HepG2 (cell line): ENCODE data around the gene ZNF684. TPM values are rescaled to one million over a fixed set of nuclear protein-coding genes. Genes with fewer than 3 reads are reported as not detected.

Source experiments
- AGO1 ChIP-seq: fragments of 200-400 bp; formaldehyde crosslinking; IDR thresholded peaks from 2 replicates; pipeline ENCODE4 v1.6.1; 2017; ENCODE audit warnings: mild to moderate bottlenecking, low read depth, low read length, moderate library complexity; ENCODE audit not compliant: poor library complexity, severe bottlenecking
- AKAP8 ChIP-seq: sonication (generic); formaldehyde crosslinking; IDR thresholded peaks from 2 replicates; pipeline ENCODE4 v1.5.1; 2020; ENCODE audit warnings: mild to moderate bottlenecking, missing genetic modification reagents
- ASH2L ChIP-seq: fragments of 300-600, 200-600 bp; sonication (generic); IDR thresholded peaks from 2 replicates; pipeline ENCODE4 v1.7.0; 2017; ENCODE audit warnings: low read depth, mild to moderate bottlenecking, moderate library complexity, mixed read lengths, low read length; ENCODE audit not compliant: insufficient read length
- ETS1 ChIP-seq: sonication (generic); formaldehyde crosslinking; IDR thresholded peaks from 2 replicates; pipeline ENCODE4 v1.4.0; 2020; ENCODE audit warnings: missing genetic modification reagents
- FOSL1 ChIP-seq: sonication (generic); formaldehyde crosslinking; IDR thresholded peaks from 2 replicates; pipeline ENCODE4 v1.9.0; 2021; ENCODE audit warnings: missing genetic modification reagents, borderline replicate concordance
- MTERF4 ChIP-seq: sonication (generic); formaldehyde crosslinking; IDR thresholded peaks from 2 replicates; pipeline ENCODE4 v1.8.0; 2023; ENCODE audit warnings: mild to moderate bottlenecking, missing genetic modification reagents
- NCOA1 ChIP-seq: sonication (generic); formaldehyde crosslinking; IDR thresholded peaks from 2 replicates; pipeline ENCODE4 v1.9.0; 2021; ENCODE audit warnings: missing genetic modification reagents
- PHF20 ChIP-seq: sonication (generic); formaldehyde crosslinking; IDR thresholded peaks from 2 replicates; pipeline ENCODE4 v1.5.0; 2020; ENCODE audit warnings: mild to moderate bottlenecking, missing genetic modification reagents
- POGK ChIP-seq: sonication (generic); formaldehyde crosslinking; conservative IDR thresholded peaks from 2 replicates; pipeline ENCODE4 v1.8.0; 2022; ENCODE audit warnings: mild to moderate bottlenecking, moderate library complexity, missing genetic modification reagents
- SALL2 ChIP-seq: sonication (generic); formaldehyde crosslinking; IDR thresholded peaks from 2 replicates; pipeline ENCODE4 v1.8.1; 2023; ENCODE audit warnings: mild to moderate bottlenecking, missing genetic modification reagents, inconsistent platforms
- ZBTB20 ChIP-seq: sonication (generic); formaldehyde crosslinking; IDR thresholded peaks from 2 replicates; pipeline ENCODE4 v1.8.1; 2023; ENCODE audit warnings: missing genetic modification reagents, low read depth, mild to moderate bottlenecking, borderline replicate concordance
- ZC3H4 ChIP-seq: sonication (generic); formaldehyde crosslinking; IDR thresholded peaks from 2 replicates; pipeline ENCODE4 v1.4.0; 2020; ENCODE audit warnings: missing genetic modification reagents, borderline replicate concordance
- ZNF550 ChIP-seq: sonication (generic); formaldehyde crosslinking; IDR thresholded peaks from 2 replicates; pipeline ENCODE4 v1.4.0; 2020; ENCODE audit warnings: mild to moderate bottlenecking, missing genetic modification reagents, borderline replicate concordance
- polyA plus RNA-seq, 8 experiments: library from polyadenylated mRNA; depleted of rRNA in 3 of 8; stranded (reverse) in 7 of 8; unstranded in 1 of 8; fragments of >200 nt; fragmentation: Illumina TruSeq in 4 of 8; extraction: Trizol in 4 of 8; gene quantifications; 2 replicates each; pipeline versions ENCODE4 v1.2.1 to v1.2.3, GENCODE V29; 2011 to 2016; ENCODE audit warnings: low read depth in 4 of 8, missing spikeins in 1 of 8, mixed read lengths in 1 of 8; ENCODE audit not compliant: insufficient read depth in 1 of 8
- total RNA-seq, 5 experiments: library from RNA; depleted of rRNA; stranded (reverse); fragments of >200 nt; fragmentation: Illumina TruSeq; extraction: Trizol; gene quantifications; 2 replicates each; pipeline ENCODE4 v1.2.3, GENCODE V29; 2016; ENCODE audit warnings: low read depth in 1 of 5
- TF ChIP-seq, protein P1 (sequence below): IDR thresholded peaks from 2 replicates; pipeline ENCODE4 v1.6.1; 2016; ENCODE audit warnings: mild to moderate bottlenecking
- TF ChIP-seq, protein P2 (sequence below): sonication (generic); formaldehyde crosslinking; IDR thresholded peaks from 2 replicates; pipeline ENCODE4 v1.4.0; 2020; ENCODE audit warnings: mild to moderate bottlenecking, missing genetic modification reagents

The ZNF684 gene
- total and polyA plus RNA-seq, 2 of the 13 experiments (the other 11 are each of a cell fraction or from before 2014, with no cell fraction given) = 6.5 to 15.2 TPM

DNA sequence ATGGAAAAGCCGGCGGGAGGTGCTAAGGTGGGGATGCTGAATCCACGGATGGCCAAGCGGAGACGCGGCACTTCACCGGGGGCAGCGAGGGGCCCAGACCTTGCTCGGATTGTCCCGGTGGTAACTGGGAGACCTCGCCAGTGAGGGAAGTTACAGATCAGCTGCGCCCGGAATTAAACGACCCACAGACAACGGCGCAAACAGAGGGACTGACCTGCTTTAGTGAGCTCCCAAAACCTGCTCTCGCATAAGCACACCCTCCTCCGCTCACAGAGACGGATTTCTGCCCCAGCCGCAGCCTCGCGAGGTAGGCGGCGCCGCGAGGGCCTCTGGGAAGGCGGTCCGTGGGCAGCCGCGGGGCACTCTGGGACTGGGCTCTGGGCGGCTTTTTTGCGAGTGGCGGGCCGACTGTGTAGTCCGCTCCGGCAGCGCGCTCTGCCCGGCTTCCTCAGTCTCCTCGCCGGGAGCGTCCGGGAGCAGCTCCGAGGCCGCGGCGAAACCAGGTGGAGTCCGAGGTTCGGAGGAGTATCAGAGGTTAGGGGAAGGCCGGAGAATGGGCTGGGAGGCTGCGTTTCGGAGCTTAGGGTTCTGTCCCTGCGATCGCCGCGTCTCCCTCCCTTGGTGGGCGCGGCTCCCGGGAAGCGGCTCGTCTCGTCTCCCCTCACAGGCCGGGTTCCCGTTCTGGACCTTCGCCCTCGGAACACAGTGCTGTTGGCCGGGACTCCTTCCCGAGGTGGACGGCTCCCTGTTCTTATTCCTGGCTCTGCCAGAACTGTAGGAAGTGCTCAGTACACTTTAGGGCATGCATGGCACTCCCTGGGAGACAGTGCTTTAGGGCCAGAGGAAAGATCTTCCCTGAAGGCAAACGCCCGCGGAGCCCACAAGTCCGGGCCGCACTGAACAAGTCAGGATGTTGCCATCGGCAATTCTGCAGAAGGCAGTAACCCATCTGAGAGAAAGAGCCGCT, 22.8 kb upstream of the ZNF684 start, which contains the start of gene EXO5 (continued):
- TF ChIP-seq, protein P1, sequence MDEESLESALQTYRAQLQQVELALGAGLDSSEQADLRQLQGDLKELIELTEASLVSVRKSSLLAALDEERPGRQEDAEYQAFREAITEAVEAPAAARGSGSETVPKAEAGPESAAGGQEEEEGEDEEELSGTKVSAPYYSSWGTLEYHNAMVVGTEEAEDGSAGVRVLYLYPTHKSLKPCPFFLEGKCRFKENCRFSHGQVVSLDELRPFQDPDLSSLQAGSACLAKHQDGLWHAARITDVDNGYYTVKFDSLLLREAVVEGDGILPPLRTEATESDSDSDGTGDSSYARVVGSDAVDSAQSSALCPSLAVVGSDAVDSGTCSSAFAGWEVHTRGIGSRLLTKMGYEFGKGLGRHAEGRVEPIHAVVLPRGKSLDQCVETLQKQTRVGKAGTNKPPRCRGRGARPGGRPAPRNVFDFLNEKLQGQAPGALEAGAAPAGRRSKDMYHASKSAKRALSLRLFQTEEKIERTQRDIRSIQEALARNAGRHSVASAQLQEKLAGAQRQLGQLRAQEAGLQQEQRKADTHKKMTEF (CRISPR knock-in tag) = peak; percentile 66; the same call in 1 of the 2 replicates
- TF ChIP-seq, protein P2, sequence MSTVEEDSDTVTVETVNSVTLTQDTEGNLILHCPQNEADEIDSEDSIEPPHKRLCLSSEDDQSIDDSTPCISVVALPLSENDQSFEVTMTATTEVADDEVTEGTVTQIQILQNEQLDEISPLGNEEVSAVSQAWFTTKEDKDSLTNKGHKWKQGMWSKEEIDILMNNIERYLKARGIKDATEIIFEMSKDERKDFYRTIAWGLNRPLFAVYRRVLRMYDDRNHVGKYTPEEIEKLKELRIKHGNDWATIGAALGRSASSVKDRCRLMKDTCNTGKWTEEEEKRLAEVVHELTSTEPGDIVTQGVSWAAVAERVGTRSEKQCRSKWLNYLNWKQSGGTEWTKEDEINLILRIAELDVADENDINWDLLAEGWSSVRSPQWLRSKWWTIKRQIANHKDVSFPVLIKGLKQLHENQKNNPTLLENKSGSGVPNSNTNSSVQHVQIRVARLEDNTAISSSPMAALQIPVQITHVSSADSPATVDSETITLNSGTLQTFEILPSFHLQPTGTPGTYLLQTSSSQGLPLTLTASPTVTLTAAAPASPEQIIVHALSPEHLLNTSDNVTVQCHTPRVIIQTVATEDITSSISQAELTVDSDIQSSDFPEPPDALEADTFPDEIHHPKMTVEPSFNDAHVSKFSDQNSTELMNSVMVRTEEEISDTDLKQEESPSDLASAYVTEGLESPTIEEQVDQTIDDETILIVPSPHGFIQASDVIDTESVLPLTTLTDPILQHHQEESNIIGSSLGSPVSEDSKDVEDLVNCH (CRISPR knock-in tag) = 0 out of 2 replicates have a peak, but pooled peaks have one; percentile 15
- TF ChIP-seq NCOA1 (peak; percentile 89; the same call in 1 of the 2 replicates), POGK (CRISPR knock-in tag) (0 out of 2 replicates have a peak, but pooled peaks have one; percentile 68), MTERF4 (CRISPR knock-in tag) (peak; percentile 76; the same call in 1 of the 2 replicates), ASH2L (peak; percentile 94), ZBTB20 (CRISPR knock-in tag) (peak; percentile 53; the same call in 1 of the 2 replicates), AKAP8 (CRISPR knock-in tag) (0 out of 2 replicates have a peak, but pooled peaks have one; percentile 23), ZNF550 (CRISPR knock-in tag) (0 out of 2 replicates have a peak, but pooled peaks have one; percentile 27), ZC3H4 (CRISPR knock-in tag) (no peak), FOSL1 (CRISPR knock-in tag) (0 out of 2 replicates have a peak, but pooled peaks have one; percentile 33), PHF20 (CRISPR knock-in tag) (peak; percentile 82), ETS1 (CRISPR knock-in tag) (peak; percentile 78; the same call in 1 of the 2 replicates), AGO1 (peak; percentile 44), SALL2 (CRISPR knock-in tag) (peak; percentile 96)
